Liver (tissue), 3 donors: ENCODE measurements around the gene ABCC1.

Experiments
- CTCF ChIP-seq: fragments of 150-350 bp; IDR thresholded peaks from 2 replicates; pipeline ENCODE4 v1.5.1; 2017; ENCODE audit warnings: improper control_type of control experiment, low read depth, low read length; ENCODE audit not compliant: missing input control
- FOXA1 ChIP-seq: IDR thresholded peaks from 2 replicates; pipeline ENCODE4 v1.6.1; 2016; ENCODE audit warnings: antibody characterized with exemption
- GABPA ChIP-seq, 2 donors: IDR thresholded peaks in 1 of 2; conservative IDR thresholded peaks in 1 of 2; 2 replicates each; pipeline ENCODE4 v1.6.1; 2016; ENCODE audit warnings: antibody characterized with exemption in 2 of 2, mild to moderate bottlenecking in 1 of 2, moderate library complexity in 1 of 2
- RAD21 ChIP-seq, 2 donors: IDR thresholded peaks; 2 replicates each; pipeline ENCODE4 v1.6.1; 2016; ENCODE audit warnings: antibody characterized with exemption in 2 of 2, mild to moderate bottlenecking in 2 of 2
- REST ChIP-seq: IDR thresholded peaks from 2 replicates; pipeline ENCODE4 v1.6.1; 2016; ENCODE audit warnings: antibody characterized with exemption, mild to moderate bottlenecking
- SP1 ChIP-seq: IDR thresholded peaks from 2 replicates; pipeline ENCODE4 v1.6.1; 2018; ENCODE audit warnings: antibody characterized with exemption, mild to moderate bottlenecking
- donor health status: healthy.
- donor health status: healthy.

GRCh38 chr16:16017812-16018211 is 68.4 kb downstream of the ABCC1 start:
- TF ChIP-seq SP1, result no peak
- no peak for TF ChIP-seq RAD21 (IDR thresholded peaks at IDR 0.05)
- TF ChIP-seq REST, result no peak
- TF ChIP-seq CTCF, result no peak
- no peak for TF ChIP-seq FOXA1
- TF ChIP-seq GABPA (IDR thresholded peaks at IDR 0.05 in 1 of 2, conservative IDR thresholded peaks at IDR 0.05 in 1 of 2), result no peak
